Heart left ventricle (tissue), 13 donors: Measurements from ENCODE around the gene EMP2.

Experiments
- CTCF ChIP-seq, 12 donors: fragments of 200-600 bp; sonication (generic) in 4 of 12; IDR thresholded peaks; one replicate each; pipeline versions ENCODE4 v1.5.0 to v1.8.0; 2018 to 2022; ENCODE audit warnings: antibody characterized with exemption in 12 of 12, mild to moderate bottlenecking in 5 of 12
- POLR2A ChIP-seq, 2 donors: fragments of 450-650 bp; IDR thresholded peaks; one replicate each; pipeline ENCODE4 v1.6.1; 2017; ENCODE audit warnings: antibody characterized with exemption in 2 of 2, mild to moderate bottlenecking in 2 of 2, moderate library complexity in 2 of 2
- donor health status: ischemic (EF 13 %, LVEDD 7.1; RV severe dilation, severe dysfunction).
- donor health status: DM: no; HTN: yes; CAD: no.
- donor health status: DM: no; HTN: no; CAD: no.
- donor health status: ischemic (EF 25% LVEDD 6.9; RV normal size, moderate dysfunction).
- donor health status: ischemic (EF 25% LVEDD 5.7; RV mildly dilated, moderate dysfunction).
- donor health status: ischemic (EF 35%, LVEDD 5.7; RV mildly dilated, moderate dysfunction).
- donor health status: nonischemic (EF 11% LVEDD 7.7; RV severe dilation, severe dysfunction).
- donor health status: DM: yes; HTN: yes; CAD: no.
- donor health status: PGD.
- donor health status: ischemic (EF 29% LVEDD 5.4; RV normal size, mild dysfunction).
- donor health status: nonischemic (EF 23%, LVEDD 6.1; RV moderate dilation, normal function).

GRCh38 chr16:10547708-10548107 is 32.7 kb downstream of the EMP2 start:
- TF ChIP-seq CTCF (IDR thresholded peaks at IDR 0.05), result no peak
- no peak for TF ChIP-seq POLR2A (IDR thresholded peaks at IDR 0.05)
